Adipocyte (in vitro differentiated cells): ENCODE results near the gene CCDC14.
A peak's percentile ranks its signal among the peaks of the same experiment; 100 is the strongest.

Source experiments
- DNase-seq: peaks from one replicate; pipeline ENCODE4 v3.0.0-alpha.2; 2015; ENCODE audit warnings: low read depth
- H3K27me3 ChIP-seq: replicated peaks from 2 replicates; pipeline ENCODE4 v1.7.0; 2013; ENCODE audit warnings: mild to moderate bottlenecking, low read length, moderate library complexity; ENCODE audit not compliant: control insufficient read depth, insufficient read depth
- H3K36me3 ChIP-seq: 2 replicates; pipeline ENCODE4 v1.7.0; 2013; ENCODE audit warnings: low read length, mild to moderate bottlenecking, moderate library complexity; ENCODE audit not compliant: control insufficient read depth, insufficient read depth, severe bottlenecking
- H3K4me1 ChIP-seq: 2 replicates; pipeline ENCODE4 v1.7.0; 2013; ENCODE audit warnings: mild to moderate bottlenecking, low read length, moderate library complexity; ENCODE audit not compliant: control insufficient read depth, insufficient read depth
- H3K4me3 ChIP-seq: 2 replicates; pipeline ENCODE4 v1.7.0; 2013; ENCODE audit warnings: mild to moderate bottlenecking, low read length, moderate library complexity
- H3K9ac ChIP-seq: 2 replicates; pipeline ENCODE4 v1.7.0; 2013; ENCODE audit warnings: mild to moderate bottlenecking, low read length, moderate library complexity
- H3K9me3 ChIP-seq: 2 replicates; pipeline ENCODE4 v1.7.0; 2013; ENCODE audit warnings: mild to moderate bottlenecking, low read length, moderate library complexity; ENCODE audit not compliant: control insufficient read depth

The CCDC14 gene

DNA sequence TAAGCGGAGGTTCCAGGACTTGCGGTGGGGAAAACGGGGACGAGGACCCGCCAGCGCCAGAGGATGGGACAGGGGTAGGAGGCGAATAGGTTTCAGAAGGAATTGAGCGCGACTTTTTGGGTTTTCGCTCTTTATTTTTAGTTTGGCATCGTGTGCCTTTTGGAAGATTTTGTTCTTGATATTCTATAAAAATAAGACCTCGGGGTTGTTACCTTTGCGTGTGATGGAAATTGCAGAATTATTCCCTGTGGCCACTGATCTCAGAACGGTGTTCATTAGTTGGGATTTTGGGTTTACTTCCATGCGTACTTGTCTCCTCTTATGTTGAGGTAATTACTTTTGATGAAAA, 453 bp upstream of the CCDC14 start:
- peak overlapping the region; percentile 98 for H3K4me3 ChIP-seq
- peaks cover 7% of the 10 kb centered on the region for H3K4me1 ChIP-seq
- H3K27me3 ChIP-seq, result no peaks in the 10 kb centered on the region
- DNase-seq, result no peak
- H3K36me3 ChIP-seq, result no peaks in the 10 kb centered on the region
- no peaks in the 10 kb centered on the region for H3K9me3 ChIP-seq
- H3K9ac ChIP-seq, result peak overlapping the region; percentile 92

DNA sequence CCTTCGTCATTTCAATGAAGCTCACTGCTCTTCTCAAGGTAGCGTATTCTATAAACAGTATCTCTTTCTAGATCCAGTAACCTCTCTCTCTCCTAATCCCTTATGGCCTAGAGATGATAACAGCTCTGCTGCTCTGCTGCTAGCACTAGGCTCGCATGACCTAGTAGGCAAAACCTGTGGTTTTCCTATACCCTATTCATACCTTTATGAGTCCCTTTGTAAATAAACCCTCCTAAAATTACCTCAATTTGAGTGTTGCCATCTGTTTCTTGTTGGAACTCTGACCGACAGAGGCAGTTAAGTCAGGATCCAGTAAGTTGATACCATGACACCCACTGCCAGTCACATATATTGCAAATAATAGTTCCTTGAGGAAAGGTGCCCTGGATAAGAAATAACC, 7.3 kb downstream of the CCDC14 start:
- Histone ChIP-seq H3K27me3 (no peaks in the 10 kb centered on the region), H3K9ac (no peak overlapping the region), H3K4me1 (peaks cover 4% of the 10 kb centered on the region), H3K4me3 (no peak overlapping the region), H3K9me3 (no peaks in the 10 kb centered on the region), H3K36me3 (peaks cover 41% of the 10 kb centered on the region)
- DNase-seq, result no peak

DNA sequence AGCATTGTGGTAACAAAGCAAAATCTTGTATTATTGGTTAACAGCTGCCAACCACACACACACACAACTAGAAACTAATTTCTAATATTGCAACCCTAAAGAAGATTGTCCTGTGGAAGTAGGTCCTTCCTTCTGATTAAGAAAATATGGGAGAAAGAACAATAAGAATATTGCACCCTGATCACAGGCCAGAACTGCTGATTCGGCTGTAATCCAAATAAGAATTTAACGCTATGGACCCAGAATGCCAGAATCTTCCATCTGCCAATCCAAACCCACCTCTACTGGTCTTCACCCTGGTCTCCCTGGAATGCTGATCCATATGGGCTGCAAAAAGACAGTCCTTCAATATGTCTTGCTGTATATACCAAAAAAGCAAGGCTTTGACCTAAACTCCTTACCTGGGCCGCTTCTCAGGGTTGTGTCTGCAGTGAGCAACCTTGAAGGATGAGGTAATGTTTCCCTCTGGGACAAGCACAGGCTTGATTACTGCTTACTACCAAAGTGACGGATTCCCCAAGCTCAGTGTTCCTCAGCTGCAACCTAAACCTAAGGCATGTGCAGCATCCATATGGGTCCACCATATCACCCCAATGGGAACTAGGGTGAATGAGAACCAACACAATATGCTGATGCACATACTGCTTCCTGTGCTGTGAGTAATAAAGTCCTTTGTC, 8.0 kb downstream of the CCDC14 start:
- Histone ChIP-seq H3K27me3 (no peaks in the 10 kb centered on the region), H3K4me1 (peaks cover 4% of the 10 kb centered on the region), H3K4me3 (no peak overlapping the region), H3K36me3 (peaks cover 44% of the 10 kb centered on the region), H3K9me3 (no peaks in the 10 kb centered on the region), H3K9ac (no peak overlapping the region)
- no peak for DNase-seq

DNA sequence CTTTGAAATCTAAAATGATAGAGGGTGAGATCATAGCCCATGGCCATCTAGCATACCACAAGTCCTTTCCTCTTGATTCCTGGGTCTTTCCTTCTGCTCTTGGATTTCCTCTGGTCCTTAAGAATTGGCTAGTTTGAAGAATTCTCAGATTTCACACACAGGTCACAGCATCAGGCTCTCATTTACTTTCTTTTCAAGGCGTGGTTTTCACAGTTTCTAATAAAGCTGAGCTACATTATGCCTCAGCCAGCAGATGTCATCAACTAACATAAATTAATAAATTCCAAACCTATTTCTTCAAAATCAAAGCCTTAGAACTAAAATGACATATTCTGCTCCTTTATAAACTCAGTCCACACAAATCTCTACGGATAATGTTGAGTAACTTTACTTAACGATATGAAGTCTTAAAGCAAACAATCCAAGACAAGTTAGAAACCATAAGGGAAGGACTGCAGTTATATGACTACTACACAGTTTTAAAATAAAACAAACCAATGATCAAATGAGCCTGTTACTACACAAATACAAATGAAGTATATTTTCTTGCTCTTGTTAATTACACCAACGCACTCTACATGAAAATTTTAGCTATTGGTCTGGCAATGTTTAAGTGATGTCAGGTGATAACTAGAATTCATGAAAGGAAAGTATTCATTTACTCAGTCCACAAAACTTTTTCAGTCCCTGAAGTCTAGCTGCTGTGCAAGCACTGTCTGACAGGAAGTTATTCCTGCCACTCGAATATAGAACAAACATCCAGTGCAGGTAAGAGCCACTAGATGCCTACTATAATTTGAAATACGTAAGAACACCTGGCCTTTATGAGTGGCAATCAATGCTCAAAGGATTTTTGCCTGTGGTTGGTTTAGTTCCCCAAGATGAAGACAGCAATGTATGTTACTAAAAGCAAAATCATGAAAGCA, 9.2 kb downstream of the CCDC14 start:
- peaks cover 4% of the 10 kb centered on the region for H3K4me1 ChIP-seq
- peaks cover 52% of the 10 kb centered on the region for H3K36me3 ChIP-seq
- H3K27me3 ChIP-seq, result no peaks in the 10 kb centered on the region
- no peak overlapping the region for H3K4me3 ChIP-seq
- no peak overlapping the region for H3K9ac ChIP-seq
- peak; percentile 41 for DNase-seq
- H3K9me3 ChIP-seq, result no peaks in the 10 kb centered on the region

DNA sequence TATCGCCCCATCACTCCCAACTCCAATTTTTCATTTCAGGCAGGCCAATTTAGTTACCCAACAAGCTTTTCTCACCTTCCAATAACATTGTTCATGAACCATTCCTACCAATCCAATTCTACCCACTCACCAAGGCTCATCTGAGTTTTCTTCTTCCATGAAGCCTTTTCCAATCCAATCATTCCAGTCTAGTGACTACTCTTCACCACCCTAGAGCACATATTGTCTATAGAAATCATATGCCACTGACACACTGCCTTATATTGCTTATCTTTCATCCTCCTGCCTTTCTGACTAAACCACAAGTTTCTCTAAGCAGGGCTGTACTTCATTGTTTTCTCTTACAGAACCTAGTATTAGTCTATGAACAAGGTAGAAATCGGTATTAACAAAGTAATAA, 11.4 kb downstream of the CCDC14 start:
- Histone ChIP-seq H3K9me3 (no peaks in the 10 kb centered on the region), H3K4me3 (no peak overlapping the region), H3K36me3 (peaks cover 49% of the 10 kb centered on the region), H3K9ac (no peak overlapping the region), H3K4me1 (peaks cover 4% of the 10 kb centered on the region), H3K27me3 (no peaks in the 10 kb centered on the region)
- peak; percentile 56 for DNase-seq

DNA sequence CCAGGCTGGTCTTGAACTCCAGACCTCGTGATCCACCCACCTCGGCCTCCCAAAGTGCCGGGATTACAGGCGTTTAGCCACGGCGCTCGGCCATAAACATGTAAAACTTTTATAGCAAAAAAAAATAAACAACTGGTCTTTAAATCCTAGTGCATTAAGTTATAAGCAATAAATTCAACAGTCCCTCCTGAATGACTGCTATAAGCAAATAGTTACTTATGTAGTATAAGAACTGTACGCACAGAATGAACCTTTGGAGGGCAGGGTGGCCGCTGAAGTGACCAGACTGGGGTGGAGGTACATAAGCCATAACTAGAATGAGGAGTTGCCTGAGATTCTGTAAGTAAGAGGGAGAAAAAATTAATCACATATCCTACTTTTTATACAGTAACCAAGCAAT, 12.6 kb downstream of the CCDC14 start:
- Histone ChIP-seq H3K4me1 (peaks cover 4% of the 10 kb centered on the region), H3K27me3 (no peaks in the 10 kb centered on the region), H3K36me3 (peaks cover 53% of the 10 kb centered on the region), H3K9me3 (no peaks in the 10 kb centered on the region), H3K4me3 (no peak overlapping the region), H3K9ac (no peak overlapping the region)
- no peak for DNase-seq

DNA sequence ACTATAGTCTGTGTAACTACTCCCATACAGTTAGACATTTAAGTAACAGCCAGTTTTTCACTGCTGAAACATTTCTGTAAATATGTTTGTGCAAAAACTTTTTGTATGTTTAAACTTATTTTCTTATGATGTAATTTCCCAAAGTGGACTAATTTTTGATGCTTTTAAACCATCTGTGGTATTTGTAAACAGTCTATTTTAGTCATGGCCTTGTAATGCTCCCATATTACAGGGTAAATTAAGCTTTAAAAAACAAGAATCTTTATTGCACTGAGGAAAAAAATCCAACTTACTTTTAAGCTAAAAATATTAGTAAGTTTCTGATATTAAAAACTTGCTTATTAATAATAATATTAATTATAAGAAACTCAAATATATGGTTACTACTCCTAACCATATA, 13.5 kb downstream of the CCDC14 start:
- H3K9ac ChIP-seq, result no peak overlapping the region
- H3K36me3 ChIP-seq, result peaks cover 47% of the 10 kb centered on the region
- H3K4me1 ChIP-seq, result peaks cover 4% of the 10 kb centered on the region

DNA sequence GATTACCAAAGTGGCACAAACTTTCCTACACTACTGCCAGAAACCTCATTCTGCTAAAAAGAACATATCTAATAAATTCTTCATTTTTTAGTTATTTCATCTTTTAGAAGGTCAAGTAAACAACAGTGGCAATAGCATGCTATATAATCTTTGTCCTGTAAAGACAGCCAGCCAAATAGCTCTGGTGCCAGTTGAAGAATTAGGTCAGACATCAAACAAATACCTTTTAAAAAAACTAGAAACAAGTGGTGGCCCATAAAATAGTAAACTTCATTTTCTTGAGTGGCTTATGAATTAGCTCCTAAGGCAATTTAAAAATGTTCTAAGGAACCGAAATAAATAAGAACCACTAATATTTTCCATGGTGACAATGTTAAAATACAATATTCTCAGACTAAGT, 19.5 kb downstream of the CCDC14 start:
- peaks cover 27% of the 10 kb centered on the region for H3K36me3 ChIP-seq

More for the DNA sequence above, 13.5 kb downstream of the CCDC14 start:
- Histone ChIP-seq H3K27me3 (no peaks in the 10 kb centered on the region), H3K9me3 (no peaks in the 10 kb centered on the region), H3K4me3 (no peak overlapping the region)
- peak; percentile 16 for DNase-seq

DNA sequence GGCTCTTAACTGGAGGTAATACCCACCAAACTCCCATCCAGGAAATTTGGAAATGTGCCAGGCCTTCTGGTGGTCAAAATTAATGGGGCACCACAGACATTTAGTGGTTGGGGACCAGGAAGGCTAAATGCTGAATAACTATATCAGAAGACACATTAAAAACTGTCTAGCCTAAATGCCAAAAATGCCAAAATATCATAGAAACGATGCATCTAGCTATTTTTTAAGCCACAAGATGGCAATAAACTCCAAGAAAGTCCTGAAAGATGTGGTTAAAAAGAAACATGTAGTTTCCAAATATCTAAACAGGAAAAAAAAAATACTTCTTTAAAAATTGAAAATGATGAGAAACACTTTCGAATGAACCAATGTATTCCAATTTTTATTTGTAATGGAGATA, 19.9 kb downstream of the CCDC14 start:
- no peaks in the 10 kb centered on the region for H3K27me3 ChIP-seq
- H3K4me1 ChIP-seq, result no peaks in the 10 kb centered on the region
- peaks cover 23% of the 10 kb centered on the region for H3K36me3 ChIP-seq
- H3K9me3 ChIP-seq, result no peaks in the 10 kb centered on the region
- DNase-seq, result peak; percentile 57
- H3K9ac ChIP-seq, result no peak overlapping the region
- H3K4me3 ChIP-seq, result no peak overlapping the region

More for the DNA sequence above, 19.5 kb downstream of the CCDC14 start:
- no peak overlapping the region for H3K9ac ChIP-seq
- H3K4me1 ChIP-seq, result no peaks in the 10 kb centered on the region
- DNase-seq, result no peak
- no peak overlapping the region for H3K4me3 ChIP-seq
- H3K9me3 ChIP-seq, result no peaks in the 10 kb centered on the region
- no peaks in the 10 kb centered on the region for H3K27me3 ChIP-seq

DNA sequence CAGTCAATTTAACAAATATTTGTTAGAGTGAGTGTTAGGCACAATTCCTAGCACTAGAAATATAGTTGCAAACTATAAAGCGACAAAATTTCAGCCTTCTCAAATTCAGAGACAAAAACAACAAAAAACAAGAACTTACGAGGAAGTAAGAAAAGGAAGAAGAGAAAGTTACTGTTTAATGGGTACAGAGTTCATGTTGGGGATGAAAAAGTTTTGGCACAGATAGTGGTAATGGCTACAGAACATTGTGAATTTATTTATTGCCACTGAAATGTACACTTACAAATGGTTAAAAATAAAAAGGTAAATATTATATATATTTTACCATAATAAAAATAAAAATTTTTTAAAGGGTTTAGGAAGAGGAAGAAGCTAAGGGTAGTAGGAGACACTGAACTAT, 21.3 kb downstream of the CCDC14 start:
- Histone ChIP-seq H3K4me1 (no peaks in the 10 kb centered on the region), H3K9me3 (no peaks in the 10 kb centered on the region), H3K9ac (no peak overlapping the region), H3K4me3 (no peak overlapping the region), H3K27me3 (no peaks in the 10 kb centered on the region), H3K36me3 (peaks cover 21% of the 10 kb centered on the region)
- no peak for DNase-seq

DNA sequence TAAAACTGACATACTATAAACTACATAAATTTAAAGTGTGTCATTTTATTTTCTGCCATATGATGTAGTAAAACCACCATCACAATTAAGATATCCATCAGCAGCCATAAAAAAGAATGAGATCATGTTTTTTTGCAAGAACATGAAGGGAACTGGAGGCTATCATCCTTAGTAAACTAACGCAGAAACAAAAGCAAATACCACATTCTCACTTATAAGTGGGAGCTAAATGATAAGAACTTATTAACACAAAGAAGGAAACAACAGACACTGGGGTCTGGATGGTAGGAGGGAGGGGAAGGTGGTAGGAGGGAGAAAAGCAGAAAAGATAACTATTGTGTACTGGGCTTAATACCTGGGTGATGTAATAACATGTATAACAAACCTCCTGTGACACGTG, 24.6 kb downstream of the CCDC14 start:
- H3K4me1 ChIP-seq, result no peaks in the 10 kb centered on the region
- H3K27me3 ChIP-seq, result no peaks in the 10 kb centered on the region
- peaks cover 19% of the 10 kb centered on the region for H3K36me3 ChIP-seq
- no peak for DNase-seq
- H3K4me3 ChIP-seq, result no peak overlapping the region
- no peak overlapping the region for H3K9ac ChIP-seq
- H3K9me3 ChIP-seq, result no peaks in the 10 kb centered on the region
